Activated CD8-positive, alpha-beta memory T cell treated with anti-CD3 and anti-CD28 coated beads, Interleukin-2, amount 50 U/mL, for 1 hour (primary cell): Measurements from ENCODE around the gene SDHAF2.
"Not testable (repeated sequence)": the region's sequence is repeated elsewhere in the genome, so short reads cannot be mapped to it uniquely, and the experiment has no call there.

Source experiments
- DNase-seq: peaks from one replicate; pipeline ENCODE4 v3.0.0-alpha.2; 2020; ENCODE audit errors: extremely low read depth

Gene SDHAF2

GRCh38 chr11:61429691-61430582 is at the start of gene SDHAF2, which contains the start of gene CPSF7:
TSS of gene SDHAF2 (plus strand) at chr11:61430124. CDS start at chr11:61430147, 23 bp downstream.
TSS of gene CPSF7 (minus strand) at chr11:61429975. CDS start at chr11:61429235, 740 bp downstream.
- DNase-seq = peak; percentile 86

GRCh38 chr11:61380884-61381283 is 49.0 kb upstream of the SDHAF2 start:
- no peak for DNase-seq

- not testable (repeated sequence) for DNase-seq
Measured at GRCh38 chr11:61383859-61384258, 46.1 kb upstream of the SDHAF2 start.

GRCh38 chr11:61384271-61385242 is 45.4 kb upstream of the SDHAF2 start:
- no peak for DNase-seq

GRCh38 chr11:61390161-61390560 is 39.8 kb upstream of the SDHAF2 start:
- DNase-seq = no peak

- DNase-seq = no peak
Measured at GRCh38 chr11:61392981-61393595, 36.8 kb upstream of the SDHAF2 start.

- DNase-seq = no peak
Measured at GRCh38 chr11:61401173-61401572, 28.8 kb upstream of the SDHAF2 start.

GRCh38 chr11:61401573-61401972 is 28.4 kb upstream of the SDHAF2 start:
- DNase-seq = no peak

- no peak for DNase-seq
Measured at GRCh38 chr11:61403658-61404057, 26.3 kb upstream of the SDHAF2 start.

GRCh38 chr11:61404103-61404502 is 25.8 kb upstream of the SDHAF2 start:
- DNase-seq = no peak

- DNase-seq = no peak
Measured at GRCh38 chr11:61404641-61405040, 25.3 kb upstream of the SDHAF2 start.

GRCh38 chr11:61406067-61406466 is 23.9 kb upstream of the SDHAF2 start:
- no peak for DNase-seq

- no peak for DNase-seq
Measured at GRCh38 chr11:61406991-61407728, 22.8 kb upstream of the SDHAF2 start.

GRCh38 chr11:61411589-61411988 is 18.3 kb upstream of the SDHAF2 start:
- DNase-seq = no peak

GRCh38 chr11:61413496-61413895 is 16.4 kb upstream of the SDHAF2 start:
- no peak for DNase-seq

- no peak for DNase-seq
Measured at GRCh38 chr11:61414547-61414946, 15.4 kb upstream of the SDHAF2 start.

- no peak for DNase-seq
Measured at GRCh38 chr11:61415381-61415780, 14.5 kb upstream of the SDHAF2 start.

GRCh38 chr11:61416941-61417340 is 13.0 kb upstream of the SDHAF2 start:
- DNase-seq = no peak

- DNase-seq = no peak
Measured at GRCh38 chr11:61417670-61418069, 12.3 kb upstream of the SDHAF2 start.

- DNase-seq = no peak
Measured at GRCh38 chr11:61418136-61418535, 11.8 kb upstream of the SDHAF2 start.

- no peak for DNase-seq
Measured at GRCh38 chr11:61422226-61422625, 7.7 kb upstream of the SDHAF2 start.
